ENCODE measurements around the gene LPAR1. TPM values are rescaled to one million over a fixed set of nuclear protein-coding genes. Genes with fewer than 3 reads are reported as not detected.

LPAR1 gene
- total RNA-seq, 3 donors from 2014 or later, result 27.5 to 44.9 (median 30.3) TPM

DNA sequence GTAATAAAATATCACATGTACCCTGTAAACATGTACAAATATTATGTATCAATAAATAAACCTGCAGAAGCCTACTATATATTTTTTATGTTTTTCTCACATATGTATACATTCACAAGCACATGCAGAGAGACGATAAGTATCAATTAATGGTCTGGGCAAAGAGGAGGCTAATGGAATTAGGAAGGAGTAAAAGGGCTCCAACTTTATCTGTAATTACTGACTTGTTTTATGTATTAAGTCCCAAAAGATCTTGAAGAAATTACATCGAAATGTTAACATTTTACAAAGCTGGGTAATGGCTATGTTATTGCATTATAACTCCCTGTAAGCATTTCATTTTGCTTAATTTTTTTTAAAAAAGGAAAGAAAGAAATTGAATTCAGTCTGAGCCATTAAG lies 78.0 kb downstream of the LPAR1 start:
- no peak overlapping the region for H3K4me3 ChIP-seq
- ATAC-seq, result no peak
- intact Hi-C loops (cut with DNase I, micrococcal nuclease), result no loop called here
- TF ChIP-seq CTCF (IDR thresholded peaks at IDR 0.05), result no peak
- no peaks in the 10 kb centered on the region for H3K36me3 ChIP-seq (ENCODE audit: low read depth)
- DNase-seq, result no peak
- peaks cover 8% of the 10 kb centered on the region for H3K9me3 ChIP-seq
- H3K4me1 ChIP-seq (ENCODE audit: low read depth), result no peaks in the 10 kb centered on the region

DNA sequence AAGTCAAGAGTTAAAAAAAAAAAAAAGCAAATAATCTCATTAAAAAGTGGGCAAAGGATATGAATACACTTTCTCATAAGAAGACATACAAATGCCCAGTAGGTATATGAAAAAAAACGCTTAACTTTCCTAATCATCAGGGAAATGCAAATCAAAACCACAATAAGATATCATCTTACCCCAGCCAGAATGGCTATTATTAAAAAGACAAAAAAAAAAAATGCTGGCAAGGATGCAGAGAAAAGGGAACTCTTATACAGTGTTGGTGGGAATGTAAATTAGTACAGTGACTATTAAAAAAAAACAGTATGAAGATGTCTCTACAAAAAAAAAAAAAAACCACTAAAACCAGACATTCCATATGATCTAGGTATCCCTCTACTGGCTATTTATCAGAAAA lies 79.4 kb downstream of the LPAR1 start:
- TF ChIP-seq CTCF (IDR thresholded peaks at IDR 0.05), result no peak
- ATAC-seq, result no peak

DNA sequence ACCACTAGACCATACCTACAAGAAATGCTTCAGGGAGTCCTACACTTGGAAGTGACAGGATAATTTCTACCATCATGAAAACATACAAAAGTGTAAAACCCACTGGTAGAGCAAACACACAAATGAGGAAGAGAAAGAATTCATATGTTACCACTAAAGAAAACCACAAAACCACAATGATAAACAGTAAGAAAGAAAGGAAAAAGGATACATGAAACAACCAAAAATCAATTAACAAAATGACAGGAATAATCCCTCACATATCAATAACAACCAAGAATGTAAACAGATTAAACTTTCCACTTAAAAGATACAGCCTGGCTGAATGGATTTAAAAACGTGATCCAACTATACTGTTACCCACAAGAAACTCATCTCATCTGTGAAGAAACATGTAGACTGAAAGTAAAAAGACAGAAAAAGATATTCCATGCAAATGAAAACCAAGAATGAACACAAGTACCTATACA lies 83.4 kb downstream of the LPAR1 start:
- ATAC-seq, result no peak
- Histone ChIP-seq H3K36me3 (ENCODE audit: low read depth) (no peaks in the 10 kb centered on the region), H3K9me3 (peaks cover 12% of the 10 kb centered on the region), H3K4me3 (no peak overlapping the region), H3K4me1 (ENCODE audit: low read depth) (no peaks in the 10 kb centered on the region)
- TF ChIP-seq CTCF (IDR thresholded peaks at IDR 0.05), result no peak
- intact Hi-C loops (cut with DNase I, micrococcal nuclease), result no loop called here
- no peak for DNase-seq

More for the DNA sequence above, 79.4 kb downstream of the LPAR1 start:
- Histone ChIP-seq H3K9me3 (peaks cover 12% of the 10 kb centered on the region), H3K4me3 (no peak overlapping the region), H3K4me1 (ENCODE audit: low read depth) (no peaks in the 10 kb centered on the region), H3K36me3 (ENCODE audit: low read depth) (no peaks in the 10 kb centered on the region)
- DNase-seq, result no peak
- intact Hi-C loops (cut with DNase I, micrococcal nuclease), result no loop called here

- intact Hi-C loops (cut with DNase I, micrococcal nuclease), result no loop called here
- peak; percentile 32 for ATAC-seq
Measured at GRCh38 chr9:110952540-110952859, 85.8 kb downstream of the LPAR1 start.

GRCh38 chr9:110951805-110952539 lies 86.3 kb downstream of the LPAR1 start:
- DNase-seq (no peak), ATAC-seq (no peak)
- no peak for TF ChIP-seq CTCF (IDR thresholded peaks at IDR 0.05)
- intact Hi-C loops (cut with DNase I, micrococcal nuclease), result no loop called here
- H3K4me3 ChIP-seq, result no peak overlapping the region
- no peaks in the 10 kb centered on the region for H3K4me1 ChIP-seq (ENCODE audit: low read depth)
- no peaks in the 10 kb centered on the region for H3K36me3 ChIP-seq (ENCODE audit: low read depth)
- H3K9me3 ChIP-seq, result peaks cover 4% of the 10 kb centered on the region

More at GRCh38 chr9:110952540-110952859, 85.8 kb downstream of the LPAR1 start:
- H3K36me3 ChIP-seq (ENCODE audit: low read depth), result no peaks in the 10 kb centered on the region
- no peak overlapping the region for H3K4me3 ChIP-seq
- no peak for DNase-seq
- TF ChIP-seq CTCF (IDR thresholded peaks at IDR 0.05), result no peak
- H3K4me1 ChIP-seq (ENCODE audit: low read depth), result no peaks in the 10 kb centered on the region
- H3K9me3 ChIP-seq, result peaks cover 4% of the 10 kb centered on the region

All from mucosa of descending colon (tissue), 3 donors.